ENCODE measurements around the gene NDE1.

Gene NDE1

GRCh38 chr16:15741207-15741871 is 91.3 kb downstream of the NDE1 start:
- Histone ChIP-seq H3K27ac (ENCODE audit: low read depth, low read length) (no peak overlapping the region), H3K36me3 (ENCODE audit: control insufficient read depth in 5 of 5, insufficient read depth in 5 of 5, low read length in 5 of 5) (peaks cover 0 to 28% (median 0%) of the 10 kb centered on the region in 5 donors), H3K4me3 (ENCODE audit: low read depth in 1 of 5, low read length in 5 of 5) (no peak overlapping the region), H3K27me3 (ENCODE audit: control insufficient read depth in 5 of 5, insufficient read depth in 4 of 5, low read length in 5 of 5) (no peaks in the 10 kb centered on the region), H3K9me3 (ENCODE audit: control insufficient read depth in 5 of 5, low read length in 5 of 5) (peaks cover 0 to 11% (median 8%) of the 10 kb centered on the region in 5 donors), H3K9ac (ENCODE audit: low read length in 5 of 5) (no peak overlapping the region), H3K4me1 (ENCODE audit: control insufficient read depth in 5 of 5, insufficient read depth in 5 of 5, low read length in 5 of 5) (peaks cover 0 to 6% (median 0%) of the 10 kb centered on the region in 5 donors)

- H3K36me3 ChIP-seq (ENCODE audit: control insufficient read depth in 5 of 5, insufficient read depth in 5 of 5, low read length in 5 of 5): peaks cover 0 to 20% (median 0%) of the 10 kb centered on the region in 5 donors
- H3K4me3 ChIP-seq (ENCODE audit: low read depth in 1 of 5, low read length in 5 of 5): no peak overlapping the region
- no peak overlapping the region for H3K27ac ChIP-seq (ENCODE audit: low read depth, low read length)
- H3K9me3 ChIP-seq (ENCODE audit: control insufficient read depth in 5 of 5, low read length in 5 of 5): peaks cover 0 to 11% (median 8%) of the 10 kb centered on the region in 5 donors
- peaks cover 0 to 6% (median 0%) of the 10 kb centered on the region in 5 donors for H3K4me1 ChIP-seq (ENCODE audit: control insufficient read depth in 5 of 5, insufficient read depth in 5 of 5, low read length in 5 of 5)
- no peaks in the 10 kb centered on the region for H3K27me3 ChIP-seq (ENCODE audit: control insufficient read depth in 5 of 5, insufficient read depth in 4 of 5, low read length in 5 of 5)
- H3K9ac ChIP-seq (ENCODE audit: low read length in 5 of 5): no peak overlapping the region
Measured at GRCh38 chr16:15742716-15743115, 92.7 kb downstream of the NDE1 start.

DNA sequence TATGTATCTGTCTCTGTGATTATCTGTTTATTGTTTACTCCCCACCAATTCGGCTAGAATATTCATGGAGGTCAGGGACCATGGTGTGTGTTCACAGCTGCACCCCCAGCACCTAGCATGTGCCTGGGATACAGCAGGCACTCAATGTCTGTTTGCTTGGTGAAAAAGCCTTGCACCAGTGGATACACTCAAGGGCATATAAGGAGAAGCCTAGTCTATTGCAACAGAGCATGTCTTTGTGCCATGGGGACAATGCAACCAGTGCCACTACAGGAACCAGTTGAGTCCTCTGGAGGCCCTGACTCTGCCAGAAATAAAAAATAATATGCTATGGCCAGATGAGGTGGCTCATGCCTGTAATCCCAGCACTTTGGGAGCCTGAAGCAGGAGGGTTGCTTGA is 93.6 kb downstream of the NDE1 start:
- Histone ChIP-seq H3K4me3 (ENCODE audit: low read depth in 1 of 5, low read length in 5 of 5) (no peak overlapping the region), H3K27me3 (ENCODE audit: control insufficient read depth in 5 of 5, insufficient read depth in 4 of 5, low read length in 5 of 5) (no peaks in the 10 kb centered on the region), H3K36me3 (ENCODE audit: control insufficient read depth in 5 of 5, insufficient read depth in 5 of 5, low read length in 5 of 5) (peaks cover 0 to 26% (median 0%) of the 10 kb centered on the region in 5 donors), H3K4me1 (ENCODE audit: control insufficient read depth in 5 of 5, insufficient read depth in 5 of 5, low read length in 5 of 5) (peaks cover 0 to 6% (median 0%) of the 10 kb centered on the region in 5 donors), H3K27ac (ENCODE audit: low read depth, low read length) (no peak overlapping the region), H3K9ac (ENCODE audit: low read length in 5 of 5) (no peak overlapping the region), H3K9me3 (ENCODE audit: control insufficient read depth in 5 of 5, low read length in 5 of 5) (peaks cover 0 to 11% (median 8%) of the 10 kb centered on the region in 5 donors)

GRCh38 chr16:15746332-15746731 is 96.3 kb downstream of the NDE1 start:
- H3K9me3 ChIP-seq (ENCODE audit: control insufficient read depth in 5 of 5, low read length in 5 of 5): peaks cover 0 to 2% (median 0%) of the 10 kb centered on the region in 5 donors
- no peak overlapping the region for H3K9ac ChIP-seq (ENCODE audit: low read length in 5 of 5)
- peaks cover 0 to 6% (median 0%) of the 10 kb centered on the region in 5 donors for H3K4me1 ChIP-seq (ENCODE audit: control insufficient read depth in 5 of 5, insufficient read depth in 5 of 5, low read length in 5 of 5)
- H3K27ac ChIP-seq (ENCODE audit: low read depth, low read length): no peak overlapping the region
- no peaks in the 10 kb centered on the region for H3K27me3 ChIP-seq (ENCODE audit: control insufficient read depth in 5 of 5, insufficient read depth in 4 of 5, low read length in 5 of 5)
- peaks cover 0 to 19% (median 0%) of the 10 kb centered on the region in 5 donors for H3K36me3 ChIP-seq (ENCODE audit: control insufficient read depth in 5 of 5, insufficient read depth in 5 of 5, low read length in 5 of 5)
- no peak overlapping the region for H3K4me3 ChIP-seq (ENCODE audit: low read depth in 1 of 5, low read length in 5 of 5)

GRCh38 chr16:15747937-15748336 is 97.9 kb downstream of the NDE1 start:
- peaks cover 0 to 16% (median 0%) of the 10 kb centered on the region in 5 donors for H3K36me3 ChIP-seq (ENCODE audit: control insufficient read depth in 5 of 5, insufficient read depth in 5 of 5, low read length in 5 of 5)

GRCh38 chr16:15748654-15749053 is 98.6 kb downstream of the NDE1 start:
- H3K36me3 ChIP-seq (ENCODE audit: control insufficient read depth in 5 of 5, insufficient read depth in 5 of 5, low read length in 5 of 5): peaks cover 0 to 11% (median 0%) of the 10 kb centered on the region in 5 donors

More at GRCh38 chr16:15747937-15748336, 97.9 kb downstream of the NDE1 start:
- Histone ChIP-seq H3K4me3 (ENCODE audit: low read depth in 1 of 5, low read length in 5 of 5) (no peak overlapping the region), H3K27ac (ENCODE audit: low read depth, low read length) (no peak overlapping the region), H3K9ac (ENCODE audit: low read length in 5 of 5) (no peak overlapping the region), H3K9me3 (ENCODE audit: control insufficient read depth in 5 of 5, low read length in 5 of 5) (no peaks in the 10 kb centered on the region), H3K4me1 (ENCODE audit: control insufficient read depth in 5 of 5, insufficient read depth in 5 of 5, low read length in 5 of 5) (peaks cover 0 to 6% (median 0%) of the 10 kb centered on the region in 5 donors), H3K27me3 (ENCODE audit: control insufficient read depth in 5 of 5, insufficient read depth in 4 of 5, low read length in 5 of 5) (no peaks in the 10 kb centered on the region)

DNA sequence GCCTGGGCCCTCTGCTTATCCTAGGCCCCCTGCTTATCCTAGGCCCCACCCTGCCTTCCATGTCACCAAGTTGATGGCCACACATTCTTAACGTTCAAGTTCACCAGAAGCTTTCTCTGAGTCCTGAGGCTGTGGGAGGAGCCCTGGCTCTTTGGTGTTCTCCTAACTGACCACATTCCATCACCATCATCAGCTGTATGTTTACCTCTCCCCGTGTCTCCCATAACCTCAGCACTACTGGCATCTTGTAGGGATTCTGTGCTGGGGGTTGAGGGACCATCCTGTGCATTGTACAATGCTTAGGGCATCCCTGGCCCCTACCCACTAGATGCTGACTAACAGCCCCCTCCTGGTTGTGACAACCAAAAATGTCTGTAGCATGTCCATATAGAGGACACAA is 99.3 kb downstream of the NDE1 start:
- Histone ChIP-seq H3K9ac (ENCODE audit: low read length in 5 of 5) (no peak overlapping the region), H3K4me1 (ENCODE audit: control insufficient read depth in 5 of 5, insufficient read depth in 5 of 5, low read length in 5 of 5) (peaks cover 0 to 6% (median 0%) of the 10 kb centered on the region in 5 donors), H3K9me3 (ENCODE audit: control insufficient read depth in 5 of 5, low read length in 5 of 5) (no peaks in the 10 kb centered on the region), H3K27me3 (ENCODE audit: control insufficient read depth in 5 of 5, insufficient read depth in 4 of 5, low read length in 5 of 5) (no peaks in the 10 kb centered on the region), H3K27ac (ENCODE audit: low read depth, low read length) (no peak overlapping the region), H3K4me3 (ENCODE audit: low read depth in 1 of 5, low read length in 5 of 5) (no peak overlapping the region), H3K36me3 (ENCODE audit: control insufficient read depth in 5 of 5, insufficient read depth in 5 of 5, low read length in 5 of 5) (peaks cover 0 to 9% (median 0%) of the 10 kb centered on the region in 5 donors)

More at GRCh38 chr16:15748654-15749053, 98.6 kb downstream of the NDE1 start:
- no peak overlapping the region for H3K27ac ChIP-seq (ENCODE audit: low read depth, low read length)
- H3K4me3 ChIP-seq (ENCODE audit: low read depth in 1 of 5, low read length in 5 of 5): no peak overlapping the region
- no peaks in the 10 kb centered on the region for H3K27me3 ChIP-seq (ENCODE audit: control insufficient read depth in 5 of 5, insufficient read depth in 4 of 5, low read length in 5 of 5)
- H3K4me1 ChIP-seq (ENCODE audit: control insufficient read depth in 5 of 5, insufficient read depth in 5 of 5, low read length in 5 of 5): peaks cover 0 to 6% (median 0%) of the 10 kb centered on the region in 5 donors
- H3K9me3 ChIP-seq (ENCODE audit: control insufficient read depth in 5 of 5, low read length in 5 of 5): no peaks in the 10 kb centered on the region
- no peak overlapping the region for H3K9ac ChIP-seq (ENCODE audit: low read length in 5 of 5)

DNA sequence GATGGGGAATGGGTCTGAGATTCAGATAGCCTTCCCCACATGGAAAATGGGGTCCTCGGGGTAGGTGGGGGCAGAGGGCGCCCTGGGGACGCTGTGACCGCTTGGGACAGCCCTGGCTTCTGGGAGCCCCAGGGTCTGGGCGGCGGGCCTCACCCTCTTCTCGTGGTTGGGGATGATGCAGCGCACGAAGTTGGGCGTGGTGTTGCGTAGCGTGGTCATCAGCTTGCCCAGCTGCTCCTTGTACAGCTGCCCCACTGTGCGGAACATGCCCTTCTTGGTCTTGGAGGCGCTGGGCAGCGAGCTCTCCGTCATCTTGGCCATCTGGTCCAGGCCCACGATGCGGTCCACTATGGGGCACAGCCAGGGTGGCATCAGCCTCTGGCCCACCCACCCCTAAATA is 99.9 kb downstream of the NDE1 start:
- H3K4me1 ChIP-seq (ENCODE audit: control insufficient read depth in 5 of 5, insufficient read depth in 5 of 5, low read length in 5 of 5): peaks cover 0 to 2% (median 0%) of the 10 kb centered on the region in 5 donors
- H3K27ac ChIP-seq (ENCODE audit: low read depth, low read length): no peak overlapping the region
- peaks cover 0 to 9% (median 0%) of the 10 kb centered on the region in 5 donors for H3K36me3 ChIP-seq (ENCODE audit: control insufficient read depth in 5 of 5, insufficient read depth in 5 of 5, low read length in 5 of 5)
- no peaks in the 10 kb centered on the region for H3K27me3 ChIP-seq (ENCODE audit: control insufficient read depth in 5 of 5, insufficient read depth in 4 of 5, low read length in 5 of 5)
- H3K9me3 ChIP-seq (ENCODE audit: control insufficient read depth in 5 of 5, low read length in 5 of 5): no peaks in the 10 kb centered on the region
- no peak overlapping the region for H3K4me3 ChIP-seq (ENCODE audit: low read depth in 1 of 5, low read length in 5 of 5)
- no peak overlapping the region for H3K9ac ChIP-seq (ENCODE audit: low read length in 5 of 5)

GRCh38 chr16:15751940-15752339 is 101.9 kb downstream of the NDE1 start:
- Histone ChIP-seq H3K27ac (ENCODE audit: low read depth, low read length) (no peak overlapping the region), H3K27me3 (ENCODE audit: control insufficient read depth in 5 of 5, insufficient read depth in 4 of 5, low read length in 5 of 5) (peaks cover 0 to 4% (median 0%) of the 10 kb centered on the region in 5 donors), H3K4me1 (ENCODE audit: control insufficient read depth in 5 of 5, insufficient read depth in 5 of 5, low read length in 5 of 5) (no peaks in the 10 kb centered on the region), H3K9ac (ENCODE audit: low read length in 5 of 5) (no peak overlapping the region), H3K4me3 (ENCODE audit: low read depth in 1 of 5, low read length in 5 of 5) (no peak overlapping the region), H3K36me3 (ENCODE audit: control insufficient read depth in 5 of 5, insufficient read depth in 5 of 5, low read length in 5 of 5) (peaks cover 0 to 9% (median 0%) of the 10 kb centered on the region in 5 donors), H3K9me3 (ENCODE audit: control insufficient read depth in 5 of 5, low read length in 5 of 5) (no peaks in the 10 kb centered on the region)

- peaks cover 0 to 5% (median 0%) of the 10 kb centered on the region in 5 donors for H3K36me3 ChIP-seq (ENCODE audit: control insufficient read depth in 5 of 5, insufficient read depth in 5 of 5, low read length in 5 of 5)
Measured at GRCh38 chr16:15752717-15753488, 102.9 kb downstream of the NDE1 start.

More at GRCh38 chr16:15752717-15753488, 102.9 kb downstream of the NDE1 start:
- H3K9me3 ChIP-seq (ENCODE audit: control insufficient read depth in 5 of 5, low read length in 5 of 5): no peaks in the 10 kb centered on the region
- H3K27ac ChIP-seq (ENCODE audit: low read depth, low read length): no peak overlapping the region
- peaks cover 0 to 5% (median 0%) of the 10 kb centered on the region in 5 donors for H3K27me3 ChIP-seq (ENCODE audit: control insufficient read depth in 5 of 5, insufficient read depth in 4 of 5, low read length in 5 of 5)
- no peak overlapping the region for H3K9ac ChIP-seq (ENCODE audit: low read length in 5 of 5)
- no peaks in the 10 kb centered on the region for H3K4me1 ChIP-seq (ENCODE audit: control insufficient read depth in 5 of 5, insufficient read depth in 5 of 5, low read length in 5 of 5)
- no peak overlapping the region for H3K4me3 ChIP-seq (ENCODE audit: low read depth in 1 of 5, low read length in 5 of 5)
